Non-pigmented ciliary epithelial cell (primary cell): Measurements from ENCODE around the gene LOXL1.
"Not testable (repeated sequence)": the region's sequence is repeated elsewhere in the genome, so short reads cannot be mapped to it uniquely, and the experiment has no call there.

ENCODE experiments used
- DNase-seq: peaks from one replicate; pipeline ENCODE4 v3.0.0-alpha.2; 2010; ENCODE audit warnings: low read depth

Gene LOXL1

GRCh38 chr15:73954188-73955145, 28.2 kb downstream of the LOXL1 start:
- DNase-seq: no peak

GRCh38 chr15:73955326-73955725, 29.1 kb downstream of the LOXL1 start:
- DNase-seq: no peak

- no peak for DNase-seq
Observed at GRCh38 chr15:73955861-73956742, 29.8 kb downstream of the LOXL1 start.

GRCh38 chr15:73956743-73957135, 30.5 kb downstream of the LOXL1 start:
- peak; percentile 79 for DNase-seq

- DNase-seq: no peak
Observed at GRCh38 chr15:73957276-73957675, 31.0 kb downstream of the LOXL1 start.

GRCh38 chr15:73957785-73958184, 31.5 kb downstream of the LOXL1 start:
- no peak for DNase-seq

- no peak for DNase-seq
Observed at GRCh38 chr15:73959012-73959581, 32.8 kb downstream of the LOXL1 start.

GRCh38 chr15:73959801-73960200, 33.5 kb downstream of the LOXL1 start:
- no peak for DNase-seq

- not testable (repeated sequence) for DNase-seq
Observed at GRCh38 chr15:73960472-73961070, 34.3 kb downstream of the LOXL1 start.

GRCh38 chr15:73962433-73962832, 36.2 kb downstream of the LOXL1 start:
- DNase-seq: no peak

- DNase-seq: no peak
Observed at GRCh38 chr15:73964736-73965093, 38.5 kb downstream of the LOXL1 start.

- DNase-seq: no peak
Observed at GRCh38 chr15:73965094-73965757, 39.0 kb downstream of the LOXL1 start.

- DNase-seq: no peak
Observed at GRCh38 chr15:73965758-73966113, 39.5 kb downstream of the LOXL1 start.

GRCh38 chr15:73968461-73968860, 42.2 kb downstream of the LOXL1 start:
- DNase-seq: no peak

- no peak for DNase-seq
Observed at GRCh38 chr15:73969151-73969759, 43.0 kb downstream of the LOXL1 start.

- DNase-seq: no peak
Observed at GRCh38 chr15:73972984-73973682, 46.9 kb downstream of the LOXL1 start.

- DNase-seq: not testable (repeated sequence)
Observed at GRCh38 chr15:73973683-73974200, 47.5 kb downstream of the LOXL1 start.

GRCh38 chr15:73975440-73976125, 49.3 kb downstream of the LOXL1 start:
- not testable (repeated sequence) for DNase-seq

- no peak for DNase-seq
Observed at GRCh38 chr15:73978896-73979295, 52.6 kb downstream of the LOXL1 start.

GRCh38 chr15:73979636-73980035, 53.4 kb downstream of the LOXL1 start:
- no peak for DNase-seq
